ENCODE results near the gene GHRHR.

DNA sequence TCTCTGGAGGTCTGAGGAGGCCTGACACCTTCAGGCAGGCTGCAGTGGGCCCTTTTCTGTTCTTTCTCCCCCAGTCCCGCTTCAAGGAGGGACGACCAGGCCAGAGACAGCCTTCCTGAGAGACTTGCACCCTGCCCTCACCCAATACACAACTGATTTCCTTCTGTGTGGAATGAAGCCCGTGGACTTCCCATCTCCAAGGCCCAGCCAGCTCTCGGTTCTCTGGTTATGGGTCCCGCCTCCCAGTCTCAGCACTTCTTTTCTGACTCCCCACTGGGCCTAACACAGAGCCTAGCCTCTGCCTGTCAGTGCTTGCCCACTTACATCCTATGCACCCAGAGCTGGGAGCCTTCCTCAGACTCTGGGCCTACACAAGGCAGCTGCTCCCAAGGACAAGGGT is 64.3 kb downstream of the GHRHR start:
- TF ChIP-seq POLR2A (IDR thresholded peaks at IDR 0.05; ENCODE audit: low read depth, low read length): no peak
- no peak for TF ChIP-seq POLR2AphosphoS5 (IDR thresholded peaks at IDR 0.05; ENCODE audit: low read depth, low read length)
- TF ChIP-seq TAF1 (IDR thresholded peaks at IDR 0.05; ENCODE audit: borderline replicate concordance, low read depth, low read length): no peak

Data from GM12892 (cell line).